Kidney (tissue), 14 donors: ENCODE measurements around the gene CHRNA3. TPM values are rescaled to one million over a fixed set of nuclear protein-coding genes. Genes with fewer than 3 reads are reported as not detected.
A peak's percentile ranks its signal among the peaks of the same experiment; 100 is the strongest.

Source experiments
- DNase-seq, 5 donors: peaks; one replicate each; pipeline ENCODE4 v3.0.0-alpha.2; 2013 to 2020
- FAIRE-seq: peaks from 2 replicates; lab custom pipeline; 2012; peaks lifted over from hg19 to GRCh38; lab: Jason Lieb, UNC
- H3K27ac ChIP-seq, 2 donors: one replicate each; pipeline ENCODE4 v1.7.0; 2013; ENCODE audit warnings: low read depth in 2 of 2, low read length in 2 of 2, inconsistent platforms in 1 of 2
- H3K27me3 ChIP-seq: one replicate; pipeline ENCODE4 v1.7.1; 2013; ENCODE audit warnings: low read length, inconsistent platforms; ENCODE audit not compliant: control insufficient read depth, insufficient read depth
- H3K36me3 ChIP-seq, 3 donors: one replicate each; pipeline versions ENCODE4 v1.7.0 to v1.7.1; 2013; ENCODE audit warnings: low read length in 3 of 3, control low read depth in 1 of 3, inconsistent platforms in 1 of 3; ENCODE audit not compliant: insufficient read depth in 3 of 3, control insufficient read depth in 2 of 3
- H3K4me1 ChIP-seq, 3 donors: one replicate each; pipeline versions ENCODE4 v1.7.0 to v1.7.1; 2013; ENCODE audit warnings: low read length in 3 of 3, inconsistent platforms in 1 of 3, low read depth in 1 of 3; ENCODE audit not compliant: control insufficient read depth in 2 of 3, insufficient read depth in 2 of 3
- H3K4me3 ChIP-seq, 3 donors: one replicate each; pipeline versions ENCODE4 v1.7.0 to v1.8.1; 2013; ENCODE audit warnings: low read length in 3 of 3, control low read depth in 1 of 3, inconsistent platforms in 1 of 3
- H3K9ac ChIP-seq, 3 donors: one replicate each; pipeline versions ENCODE4 v1.7.0 to v1.7.1; 2013; ENCODE audit warnings: low read length in 3 of 3, control low read depth in 1 of 3, inconsistent platforms in 1 of 3
- H3K9me3 ChIP-seq, 3 donors: one replicate each; pipeline versions ENCODE4 v1.7.0 to v1.7.1; 2013; ENCODE audit warnings: low read length in 3 of 3, control low read depth in 1 of 3, inconsistent platforms in 1 of 3; ENCODE audit not compliant: control insufficient read depth in 2 of 3, insufficient read depth in 1 of 3
- CTCF ChIP-seq: IDR thresholded peaks from 3 replicates; pipeline ENCODE4 v1.5.1; 2012; ENCODE audit warnings: mild to moderate bottlenecking, moderate library complexity, borderline replicate concordance; ENCODE audit not compliant: insufficient read depth; ENCODE audit errors: extremely low read depth
- intact Hi-C: fragments of 100-400 bp; cut with DNase I; formaldehyde crosslinking; loops from one replicate; pipeline ENCODE4 v1.11.1; 2022
- polyA plus RNA-seq: library from polyadenylated mRNA; stranded (reverse); fragments of 350-450 nt; fragmentation: Illumina TruSeq; extraction: RNeasy Lipid Tissue Mini Kit (QIAGEN cat#74804); gene quantifications from one replicate; pipeline ENCODE4 v1.2.3, GENCODE V29; 2014; ENCODE audit warnings: low read depth, low replicate concordance; ENCODE audit not compliant: insufficient read depth
- total RNA-seq: library from RNA; stranded (reverse); fragmentation: NEBNext Ultra II Directional; extraction: Animal tissue kit (Norgen Biotek cat#: 25700); gene quantifications from one replicate; pipeline ENCODE4 v1.2.1, GENCODE V29; 2021
- donor health status: control.
- donor health status: control.
- donor health status: control.
- donor health status: control.
- donor health status: control.
- donor health status: DM: yes; HTN: yes; CAD: no.
- donor health status: Normal renal cell carcinoma (clear cell type).

CHRNA3 gene
- total and polyA plus RNA-seq, 2 donors from 2014 or later, result not detected

- no peak for TF ChIP-seq CTCF
- no peaks in the 10 kb centered on the region for H3K9me3 ChIP-seq
- H3K4me1 ChIP-seq, result no peaks in the 10 kb centered on the region
- peaks cover 3% of the 10 kb centered on the region for H3K27me3 ChIP-seq
- no peak overlapping the region for H3K4me3 ChIP-seq
- FAIRE-seq (no peak), DNase-seq (no peak)
- no peak overlapping the region for H3K27ac ChIP-seq
- H3K9ac ChIP-seq, result no peak overlapping the region
- H3K36me3 ChIP-seq, result no peaks in the 10 kb centered on the region
- intact Hi-C loops, result no loop called here
These were observed 1.5 kb downstream of the CHRNA3 start for GRCh38 chr15:78619022-78619950.

- H3K4me1 ChIP-seq, result no peaks in the 10 kb centered on the region
- peak; percentile 86 for TF ChIP-seq CTCF
- intact Hi-C loops, result no loop called here
- no peak for FAIRE-seq
- H3K27me3 ChIP-seq, result peaks cover 3% of the 10 kb centered on the region
- H3K9me3 ChIP-seq, result no peaks in the 10 kb centered on the region
- H3K27ac ChIP-seq, result no peak overlapping the region
- DNase-seq, result peak; percentile 83 to 94 (median 92)
- H3K9ac ChIP-seq, result no peak overlapping the region
- no peak overlapping the region for H3K4me3 ChIP-seq
- H3K36me3 ChIP-seq, result no peaks in the 10 kb centered on the region
These were observed 2.3 kb downstream of the CHRNA3 start for GRCh38 chr15:78618490-78618934.

- no peaks in the 10 kb centered on the region for H3K4me1 ChIP-seq
- H3K27ac ChIP-seq, result no peak overlapping the region
- DNase-seq, result no peak
- no peaks in the 10 kb centered on the region for H3K36me3 ChIP-seq
- peaks cover 3% of the 10 kb centered on the region for H3K27me3 ChIP-seq
- no peaks in the 10 kb centered on the region for H3K9me3 ChIP-seq
- no peak for FAIRE-seq
- no peak for TF ChIP-seq CTCF
- intact Hi-C loops, result no loop called here
- no peak overlapping the region for H3K4me3 ChIP-seq
- no peak overlapping the region for H3K9ac ChIP-seq
These were observed 2.7 kb downstream of the CHRNA3 start for GRCh38 chr15:78618064-78618463.
